Right cardiac atrium (tissue), 5 donors: ENCODE measurements around the gene FAM168A. TPM values are rescaled to one million over a fixed set of nuclear protein-coding genes. Genes with fewer than 3 reads are reported as not detected.

Experiments used
- ATAC-seq, 2 donors: fragments of 200-7000 bp; cut with Tn5 transposase; one replicate each; pipeline versions ENCODE4 v1.8.0 to v1.9.1; 2020; ENCODE audit warnings: moderate library complexity in 2 of 2, mild to moderate bottlenecking in 1 of 2
- DNase-seq, 3 donors: peaks; one replicate each; pipeline ENCODE4 v3.0.0-alpha.2; 2020
- H3K27ac ChIP-seq: one replicate; pipeline ENCODE4 v1.5.1; 2013; ENCODE audit warnings: mild to moderate bottlenecking, low read length, control low read depth, moderate library complexity
- H3K27me3 ChIP-seq: one replicate; pipeline ENCODE4 v1.6.1; 2013; ENCODE audit not compliant: control insufficient read depth, insufficient read depth
- H3K4me1 ChIP-seq: one replicate; pipeline ENCODE4 v1.6.1; 2013; ENCODE audit warnings: low read length; ENCODE audit not compliant: control insufficient read depth, insufficient read depth
- H3K4me3 ChIP-seq: one replicate; pipeline ENCODE4 v1.5.1; 2013; ENCODE audit warnings: low read length, control low read depth
- H3K9me3 ChIP-seq: one replicate; pipeline ENCODE4 v1.6.1; 2013; ENCODE audit warnings: low read length; ENCODE audit not compliant: control insufficient read depth
- WGBS: extraction: QIAGEN DNeasy Blood & Tissue Kit; methylation state at CpG from one replicate; pipeline ENCODE4 v1.1.7; 2013; 5-methylcytosine and 5-hydroxymethylcytosine counted together
- intact Hi-C, 4 donors: fragments of 100-400 bp; cut with DNase I; formaldehyde crosslinking; loops; one replicate each; pipeline versions ENCODE4 v1.11.0 to v1.14.0; 2022 to 2023
- polyA plus RNA-seq: library from polyadenylated mRNA; stranded (reverse); fragments of 200-250 nt; gene quantifications from one replicate; pipeline ENCODE4 v1.2.3, GENCODE V29; 2013
- total RNA-seq, 4 donors: library from RNA; stranded (reverse); fragmentation: NEBNext Ultra II Directional; extraction: Animal tissue kit (Norgen Biotek cat#: 25700); gene quantifications; one replicate each; pipeline ENCODE4 v1.2.1, GENCODE V29; 2021
- donor health status: healthy with polysubstance abuse.
- donor health status: DM: no; HTN: yes; CAD: no.
- donor health status: DM: no; HTN: no; CAD: no.
- donor health status: DM: no; HTN: yes; CAD: no; lungs with severe emphysema.
- donor health status: DM: yes; HTN: yes; CAD: no.

Gene FAM168A
- total and polyA plus RNA-seq, 5 donors = 14.2 to 46.2 (median 38.7) TPM

DNA sequence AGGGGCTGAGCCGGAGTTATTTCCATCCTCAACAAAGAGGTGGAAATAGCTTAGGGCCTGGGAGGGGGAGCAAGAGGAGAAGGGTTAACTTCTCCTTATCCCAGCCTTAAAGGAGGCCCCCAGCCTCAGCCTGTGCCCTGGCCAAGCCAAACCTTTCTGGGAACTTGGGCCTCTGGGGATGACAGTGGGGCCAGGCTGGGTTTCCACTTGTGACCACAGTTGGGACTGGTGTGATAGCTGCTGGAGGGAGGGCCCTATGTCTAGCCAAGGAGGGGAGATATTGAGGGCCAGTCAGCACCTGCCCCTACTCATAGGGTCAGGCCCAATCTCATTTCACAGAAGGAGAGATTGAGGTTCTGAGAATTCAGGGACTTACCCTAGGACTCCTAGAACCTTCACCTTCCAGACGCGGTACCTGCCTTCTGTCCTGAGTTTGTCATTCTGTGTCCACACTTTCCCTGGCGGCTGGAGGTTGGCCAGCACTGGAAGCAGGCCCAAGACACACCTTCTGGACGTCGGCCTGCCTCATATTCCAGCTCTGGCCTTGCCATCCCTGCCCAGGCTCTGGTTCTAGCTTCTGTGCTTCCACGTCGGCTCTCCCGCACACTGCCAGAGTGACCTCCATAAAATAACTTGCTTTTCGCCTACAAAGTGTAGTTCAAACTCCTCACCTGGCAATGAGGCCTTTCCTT is 218.6 kb downstream of the FAM168A start:
- 75% methylated on average over 10 of the region's 10 CpGs for WGBS
- peak in 1 of 3 donors; percentile 68 for DNase-seq
- H3K4me3 ChIP-seq = no peak overlapping the region
- H3K27me3 ChIP-seq = no peaks in the 10 kb centered on the region
- H3K4me1 ChIP-seq = no peaks in the 10 kb centered on the region
- H3K27ac ChIP-seq = no peak overlapping the region
- no peak for ATAC-seq
- H3K9me3 ChIP-seq = no peaks in the 10 kb centered on the region
- intact Hi-C loops = no loop called here

DNA sequence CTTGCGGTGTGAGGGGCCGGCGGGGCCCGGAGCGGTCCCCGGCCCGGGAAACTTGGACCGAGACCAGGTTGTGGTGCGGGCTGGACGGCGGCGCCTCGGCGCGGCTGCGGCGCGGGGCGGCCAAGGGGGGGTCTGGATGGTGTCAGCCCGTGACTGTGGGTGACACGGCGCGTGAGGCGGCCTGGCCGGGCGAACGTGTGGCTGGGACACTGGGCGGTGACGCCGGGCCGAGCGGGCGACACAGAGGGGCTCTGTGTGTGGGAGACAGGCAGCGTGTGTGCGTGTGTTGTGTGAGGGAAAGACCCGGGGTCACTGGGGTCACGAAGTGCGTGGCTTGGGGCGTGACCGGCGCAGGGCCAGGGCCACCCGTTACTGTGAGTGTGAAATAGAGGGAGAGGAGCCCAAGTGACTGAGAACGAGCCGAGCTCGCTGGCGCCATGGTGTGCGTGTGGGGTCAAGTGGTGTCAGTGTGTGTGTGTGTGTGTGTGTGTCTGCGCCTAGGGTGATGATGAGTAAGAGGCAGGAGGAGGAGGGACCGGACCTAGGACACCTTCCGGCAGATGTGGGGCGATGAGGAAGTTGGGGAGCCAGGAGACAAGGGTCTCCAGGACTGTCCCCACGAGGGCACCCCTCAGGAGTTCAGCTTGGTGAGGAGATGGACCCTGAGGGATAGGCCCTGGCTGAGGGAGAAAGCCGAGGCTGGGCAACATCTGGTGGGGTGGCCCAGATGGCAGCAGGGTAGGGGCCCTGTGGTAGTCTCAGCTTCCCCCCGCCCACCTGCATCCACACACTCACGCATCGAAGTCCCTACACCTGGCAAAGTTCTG is 220.9 kb downstream of the FAM168A start:
- intact Hi-C loops = no loop called here
- Histone ChIP-seq H3K4me3 (peak overlapping the region; percentile 63), H3K27me3 (no peaks in the 10 kb centered on the region), H3K4me1 (no peaks in the 10 kb centered on the region), H3K27ac (peak overlapping the region; percentile 72), H3K9me3 (no peaks in the 10 kb centered on the region)
- ATAC-seq (peak; percentile 36 to 44), DNase-seq (peak; percentile 72 to 84 (median 79))
- 7% methylated on average over 56 of the region's 56 CpGs for WGBS

DNA sequence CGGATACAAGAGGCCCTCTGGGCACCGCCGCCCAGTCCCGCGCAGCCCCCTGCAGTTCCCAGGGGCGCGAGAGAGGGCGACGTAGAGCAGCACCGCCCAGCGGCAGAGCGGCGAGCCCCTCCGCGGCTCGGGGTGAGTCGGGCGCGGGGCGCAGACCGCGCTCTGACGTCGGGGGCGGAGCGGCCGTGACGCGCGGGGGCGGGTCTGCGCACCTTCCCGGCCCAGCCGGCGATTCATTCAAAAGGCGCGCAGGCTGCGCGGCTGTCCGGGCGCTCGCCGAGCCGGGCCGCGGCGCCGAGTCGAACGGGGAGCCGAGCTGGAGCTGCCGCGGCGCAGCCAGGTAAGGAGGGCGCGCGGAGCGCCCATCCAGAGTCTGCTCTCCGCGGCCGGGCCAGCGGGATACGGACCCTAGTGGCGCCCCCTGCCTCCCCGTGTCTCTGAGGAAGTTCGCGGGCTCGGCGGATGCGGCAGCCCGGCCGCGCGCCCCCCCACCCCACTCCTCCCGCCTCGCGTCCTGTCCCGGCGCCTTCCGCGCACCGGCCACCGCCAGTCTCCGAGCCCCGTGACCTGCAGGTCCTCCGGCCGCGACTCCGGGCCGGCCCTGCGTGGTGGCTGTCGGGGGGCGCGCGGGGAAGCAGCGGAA is 221.6 kb downstream of the FAM168A start, which contains the start of gene RELT:
Gene RELT (plus strand): TSS at position 240 of the 643 bp plus-strand sequence. CDS start 12,738 bp downstream, outside the sequence.
- H3K27me3 ChIP-seq = no peaks in the 10 kb centered on the region
- H3K27ac ChIP-seq = peak within 1 kb of the TSS; percentile 72
- H3K4me1 ChIP-seq = no peaks in the 10 kb centered on the region
- peak; percentile 91 to 93 for ATAC-seq
- intact Hi-C loops = no loop called here
- WGBS = under 1% methylated on average over 96 of the region's 96 CpGs
- H3K9me3 ChIP-seq = no peaks in the 10 kb centered on the region
- H3K4me3 ChIP-seq = peak within 1 kb of the TSS; percentile 63
- DNase-seq = peak; percentile 91 to 96 (median 96)

DNA sequence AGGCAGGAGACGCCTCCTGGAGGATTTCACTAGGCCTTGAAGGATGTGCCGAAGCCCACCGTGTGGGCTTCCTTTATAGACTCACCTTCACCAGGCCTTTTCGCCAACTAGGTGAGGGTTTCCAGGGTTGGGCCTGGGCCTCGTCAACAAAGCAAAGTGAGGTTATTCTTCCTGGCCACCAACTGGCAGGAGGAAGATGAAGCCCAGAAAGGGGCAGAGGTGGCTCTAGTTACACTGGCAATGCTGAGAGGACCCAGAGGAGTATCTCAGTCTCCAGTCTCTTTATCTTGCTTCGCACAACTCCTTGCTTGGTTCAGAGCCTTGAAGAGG is 222.1 kb downstream of the FAM168A start:
- Histone ChIP-seq H3K9me3 (no peaks in the 10 kb centered on the region), H3K27ac (peak overlapping the region; percentile 70), H3K4me1 (no peaks in the 10 kb centered on the region), H3K4me3 (no peak overlapping the region), H3K27me3 (no peaks in the 10 kb centered on the region)
- intact Hi-C loops = no loop called here
- ATAC-seq = no peak
- DNase-seq = no peak
- WGBS = 60% methylated on average over 6 of the region's 6 CpGs

DNA sequence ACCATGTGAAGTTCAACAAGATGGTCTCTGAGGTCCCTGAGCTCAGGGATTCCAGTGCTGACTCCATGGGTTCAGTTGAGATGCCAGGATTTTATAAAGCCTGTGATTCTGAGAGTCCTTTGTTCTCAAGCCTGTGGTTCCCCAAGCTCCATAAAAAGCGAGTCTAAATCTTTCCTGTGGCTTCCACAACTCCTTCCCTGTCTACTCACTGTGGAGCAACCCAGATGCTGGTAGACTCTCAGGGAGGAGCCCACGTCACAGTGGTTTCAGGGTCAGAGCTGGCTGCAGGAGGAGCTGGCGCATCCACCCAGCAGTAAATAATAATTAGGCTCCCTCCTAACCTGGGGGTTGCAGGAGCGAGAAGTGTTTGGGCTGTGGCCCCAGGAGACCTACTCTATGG is 223.8 kb downstream of the FAM168A start:
- no peaks in the 10 kb centered on the region for H3K27me3 ChIP-seq
- 77% methylated on average over 4 of the region's 4 CpGs for WGBS
- intact Hi-C loops = no loop called here
- DNase-seq = no peak
- H3K9me3 ChIP-seq = no peaks in the 10 kb centered on the region
- ATAC-seq = no peak
- no peaks in the 10 kb centered on the region for H3K4me1 ChIP-seq
- H3K4me3 ChIP-seq = no peak overlapping the region
- H3K27ac ChIP-seq = no peak overlapping the region

DNA sequence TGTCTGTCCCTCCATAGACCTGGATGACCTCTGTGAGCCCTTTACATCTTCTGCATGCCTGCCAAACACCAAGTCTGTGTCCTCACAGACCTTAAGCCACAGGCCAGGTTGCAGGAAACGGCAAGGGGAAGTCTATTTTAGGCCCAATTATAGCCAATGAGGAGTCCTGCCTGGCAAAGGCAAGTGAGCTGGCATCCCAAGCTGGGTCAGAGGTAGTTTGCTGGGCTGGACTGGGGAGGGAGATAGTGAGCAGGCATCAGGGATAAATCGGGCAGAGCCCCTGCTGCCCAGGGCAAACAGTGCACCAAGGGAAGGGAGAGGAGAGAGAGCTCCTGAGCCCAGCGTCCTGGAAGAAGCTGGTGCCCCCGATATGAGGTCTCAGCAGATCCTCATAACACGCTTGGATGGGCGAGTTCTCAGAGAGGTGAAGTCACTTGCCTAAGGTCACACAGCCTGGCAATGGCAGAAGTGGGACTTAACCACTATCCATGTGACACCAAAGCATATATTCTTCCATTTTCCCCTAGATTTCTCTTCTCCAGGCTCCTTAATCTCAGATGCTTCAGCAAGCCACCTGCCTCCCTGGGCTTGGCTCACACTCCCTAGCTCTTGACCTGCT is 225.4 kb downstream of the FAM168A start:
- Histone ChIP-seq H3K4me3 (no peak overlapping the region), H3K27me3 (no peaks in the 10 kb centered on the region), H3K27ac (peak overlapping the region; percentile 41), H3K4me1 (no peaks in the 10 kb centered on the region), H3K9me3 (no peaks in the 10 kb centered on the region)
- DNase-seq (no peak), ATAC-seq (no peak)
- 51% methylated on average over 6 of the region's 6 CpGs for WGBS
- intact Hi-C loops = no loop called here

DNA sequence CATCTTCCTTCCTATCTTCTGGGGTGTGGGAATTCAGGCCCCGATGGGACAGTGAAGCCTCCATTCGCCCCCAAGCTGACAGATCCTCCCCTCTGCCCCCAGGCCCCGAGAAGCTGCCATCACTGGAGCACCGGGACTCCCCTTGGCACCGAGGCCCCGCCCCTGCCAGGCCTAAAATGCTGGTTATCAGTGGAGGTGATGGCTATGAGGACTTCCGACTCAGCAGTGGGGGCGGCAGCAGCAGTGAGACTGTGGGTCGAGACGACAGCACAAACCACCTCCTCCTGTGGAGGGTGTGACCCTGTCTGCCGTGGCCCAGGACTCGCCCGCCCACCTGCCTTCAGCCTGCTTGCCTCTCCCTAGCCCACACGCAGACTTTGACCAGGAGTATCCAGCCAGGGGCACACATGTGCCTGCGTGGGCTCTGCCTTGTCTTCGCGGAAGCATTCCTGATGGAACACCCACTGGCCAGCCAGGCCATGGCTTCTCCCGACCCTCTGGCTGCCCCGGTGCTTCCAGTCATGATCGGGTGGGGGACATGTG is 230.4 kb downstream of the FAM168A start:
- no peak for DNase-seq
- 72% methylated on average over 20 of the region's 20 CpGs for WGBS
- intact Hi-C loops = no loop called here
- Histone ChIP-seq H3K4me3 (no peak overlapping the region), H3K9me3 (no peaks in the 10 kb centered on the region), H3K27me3 (no peaks in the 10 kb centered on the region), H3K27ac (no peak overlapping the region), H3K4me1 (no peaks in the 10 kb centered on the region)
- no peak for ATAC-seq

DNA sequence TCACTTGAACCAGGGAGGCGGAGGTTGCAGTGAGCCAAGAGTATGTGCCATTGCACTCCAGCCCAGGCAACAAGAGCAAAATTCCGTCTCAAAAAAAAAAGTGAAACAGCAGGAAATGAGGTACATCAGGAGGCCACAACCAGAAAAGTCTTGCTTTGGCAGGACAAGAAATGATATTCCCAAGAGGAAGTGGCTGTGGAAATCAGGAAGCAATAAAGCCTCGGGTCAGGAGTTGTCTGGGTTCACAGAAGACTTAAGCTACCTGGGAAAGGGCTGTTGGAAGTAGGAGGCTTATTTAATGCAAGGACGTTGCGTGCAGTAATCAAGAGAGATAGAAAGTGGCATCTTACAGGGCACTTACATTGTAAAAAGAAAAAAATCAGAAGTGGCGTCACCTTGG is 231.0 kb downstream of the FAM168A start:
- no peak overlapping the region for H3K27ac ChIP-seq

DNA sequence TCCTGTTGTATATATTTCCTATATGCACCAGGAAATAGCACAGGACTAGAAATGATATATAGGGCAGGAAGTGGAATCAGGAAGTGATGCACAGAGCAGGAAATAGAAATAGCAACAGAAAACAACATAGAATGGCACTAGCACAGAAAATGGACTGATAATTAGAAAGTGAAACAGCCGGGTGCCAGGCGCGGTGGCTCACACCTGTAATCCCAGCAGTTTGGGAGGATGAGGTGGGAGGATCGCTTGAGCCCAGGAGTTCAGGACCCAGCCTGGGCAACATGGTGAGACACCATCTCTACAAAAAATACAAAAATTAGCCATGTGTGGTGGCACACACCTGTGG is 231.7 kb downstream of the FAM168A start:
- ATAC-seq (no peak), DNase-seq (no peak)
- H3K27me3 ChIP-seq = no peaks in the 10 kb centered on the region
- H3K9me3 ChIP-seq = no peaks in the 10 kb centered on the region
- 75% methylated on average over 4 of the region's 4 CpGs for WGBS
- no peaks in the 10 kb centered on the region for H3K4me1 ChIP-seq
- H3K27ac ChIP-seq = no peak overlapping the region
- H3K4me3 ChIP-seq = no peak overlapping the region
- intact Hi-C loops = no loop called here

More for the DNA sequence above, 231.0 kb downstream of the FAM168A start:
- DNase-seq (no peak), ATAC-seq (no peak)
- no peaks in the 10 kb centered on the region for H3K27me3 ChIP-seq
- no peak overlapping the region for H3K4me3 ChIP-seq
- 58% methylated on average over 6 of the region's 6 CpGs for WGBS
- H3K9me3 ChIP-seq = no peaks in the 10 kb centered on the region
- H3K4me1 ChIP-seq = no peaks in the 10 kb centered on the region
- intact Hi-C loops = no loop called here

DNA sequence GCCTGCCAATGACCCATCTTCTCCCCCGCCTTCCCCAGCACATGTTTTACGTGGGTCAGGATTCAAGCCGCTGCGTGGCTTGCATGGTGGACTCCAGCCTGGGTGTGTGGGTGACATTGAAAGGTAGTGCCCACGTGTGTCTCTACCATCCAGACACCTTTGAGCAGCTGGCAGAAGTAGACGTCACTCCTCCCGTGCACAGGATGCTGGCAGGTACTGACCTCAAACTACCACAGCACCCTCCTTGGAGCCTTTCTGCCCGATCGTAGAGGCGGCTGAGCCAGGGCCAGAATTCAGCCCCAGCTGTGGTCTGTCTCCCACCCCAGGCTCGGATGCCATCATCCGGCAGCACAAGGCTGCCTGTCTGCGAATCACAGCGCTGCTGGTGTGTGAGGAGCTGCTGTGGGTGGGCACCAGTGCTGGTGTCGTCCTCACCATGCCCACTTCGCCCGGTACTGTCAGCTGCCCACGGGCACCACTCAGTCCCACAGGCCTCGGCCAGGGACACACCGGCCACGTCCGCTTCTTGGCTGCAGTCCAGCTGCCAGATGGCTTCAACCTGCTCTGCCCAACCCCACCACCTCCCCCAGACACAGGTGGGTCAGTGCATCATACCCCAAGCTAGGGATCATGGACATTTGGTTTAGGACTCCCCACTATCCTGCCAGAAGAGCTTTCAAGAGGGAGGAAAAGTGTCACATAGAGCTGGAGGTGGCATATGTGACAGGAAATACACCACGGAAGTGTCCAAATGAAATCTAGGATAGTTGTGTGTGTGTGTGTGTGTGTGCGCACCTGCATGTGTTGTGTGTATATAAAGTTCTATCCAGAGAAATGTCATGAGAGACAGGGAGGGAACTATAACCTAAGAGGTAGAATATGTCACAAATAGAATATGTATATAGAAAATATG is 232.3 kb downstream of the FAM168A start:
- H3K27me3 ChIP-seq = no peaks in the 10 kb centered on the region
- ATAC-seq (no peak), DNase-seq (no peak)
- 83% methylated on average over 24 of the region's 24 CpGs for WGBS
- H3K9me3 ChIP-seq = no peaks in the 10 kb centered on the region
- intact Hi-C loops = no loop called here
- H3K4me3 ChIP-seq = no peak overlapping the region
- H3K4me1 ChIP-seq = no peaks in the 10 kb centered on the region
- no peak overlapping the region for H3K27ac ChIP-seq
